ENCODE data around the gene C10orf71. TPM values are rescaled to one million over a fixed set of nuclear protein-coding genes. Genes with fewer than 3 reads are reported as not detected.

Gene C10orf71
- total RNA-seq, 2 donors from 2014 or later: 0.15 TPM; not detected in 1

- H3K4me3 Mint-ChIP-seq: no peak overlapping the region
These were observed 13.4 kb downstream of the C10orf71 start for GRCh38 chr10:49312246-49312869.

GRCh38 chr10:49313501-49314070 is 14.6 kb downstream of the C10orf71 start:
- H3K9ac ChIP-seq (ENCODE audit: extremely low read depth, low read length, poor library complexity, severe bottlenecking): no peak overlapping the region
- no peaks in the 10 kb centered on the region for H3K36me3 Mint-ChIP-seq (ENCODE audit: low read depth)
- TF ChIP-seq CTCF (conservative IDR thresholded peaks at IDR 0.05): no peak
- no peak for DNase-seq
- H3K9me3 Mint-ChIP-seq: no peaks in the 10 kb centered on the region
- no peaks in the 10 kb centered on the region for H3K27me3 ChIP-seq (ENCODE audit: control insufficient read depth, insufficient read depth, low read length, poor library complexity, severe bottlenecking)
- no peak overlapping the region for H3K4me3 ChIP-seq (ENCODE audit: low read length)
- no peaks in the 10 kb centered on the region for H3K27me3 Mint-ChIP-seq (ENCODE audit: insufficient read depth)
- no peaks in the 10 kb centered on the region for H3K4me1 Mint-ChIP-seq
- no peak overlapping the region for H3K4me3 Mint-ChIP-seq
- H3K27ac Mint-ChIP-seq: no peak overlapping the region
- 91 to 96% methylated on average over 9 to 11 of the region's 11 CpGs for WGBS, 2 experiments (ENCODE audit: insufficient coverage in 1 of 2, insufficient read length in 1 of 2)
- H3K9me3 ChIP-seq (ENCODE audit: control insufficient read depth, low read length): no peaks in the 10 kb centered on the region
- no peaks in the 10 kb centered on the region for H3K4me1 ChIP-seq (ENCODE audit: control insufficient read depth, insufficient read depth, low read length)
- H3K27ac ChIP-seq (ENCODE audit: low read depth, low read length): no peak overlapping the region
- no peaks in the 10 kb centered on the region for H3K36me3 ChIP-seq (ENCODE audit: control insufficient read depth, insufficient read depth, low read length)

More at GRCh38 chr10:49312246-49312869, 13.4 kb downstream of the C10orf71 start:
- Histone ChIP-seq H3K4me1 (ENCODE audit: control insufficient read depth, insufficient read depth, low read length) (no peaks in the 10 kb centered on the region), H3K27ac (ENCODE audit: low read depth, low read length) (no peak overlapping the region), H3K4me3 (ENCODE audit: low read length) (no peak overlapping the region), H3K9me3 (ENCODE audit: control insufficient read depth, low read length) (no peaks in the 10 kb centered on the region), H3K36me3 (ENCODE audit: control insufficient read depth, insufficient read depth, low read length) (no peaks in the 10 kb centered on the region), H3K9ac (ENCODE audit: extremely low read depth, low read length, poor library complexity, severe bottlenecking) (no peak overlapping the region), H3K27me3 (ENCODE audit: control insufficient read depth, insufficient read depth, low read length, poor library complexity, severe bottlenecking) (no peaks in the 10 kb centered on the region)
- no peaks in the 10 kb centered on the region for H3K36me3 Mint-ChIP-seq (ENCODE audit: low read depth)
- no peak overlapping the region for H3K27ac Mint-ChIP-seq
- H3K4me1 Mint-ChIP-seq: no peaks in the 10 kb centered on the region
- DNase-seq: no peak
- no peak for TF ChIP-seq CTCF (conservative IDR thresholded peaks at IDR 0.05)
- no peaks in the 10 kb centered on the region for H3K27me3 Mint-ChIP-seq (ENCODE audit: insufficient read depth)
- 84 to 92% methylated on average over 2 to 7 of the region's 7 CpGs for WGBS, 2 experiments (ENCODE audit: insufficient coverage in 1 of 2, insufficient read length in 1 of 2)
- no peaks in the 10 kb centered on the region for H3K9me3 Mint-ChIP-seq

GRCh38 chr10:49314806-49315205 is 15.8 kb downstream of the C10orf71 start:
- 67 to 94% methylated on average over 3 to 5 of the region's 5 CpGs for WGBS, 2 experiments (ENCODE audit: insufficient coverage in 1 of 2, insufficient read length in 1 of 2)
- H3K4me1 ChIP-seq (ENCODE audit: control insufficient read depth, insufficient read depth, low read length): no peaks in the 10 kb centered on the region
- no peak for TF ChIP-seq CTCF (conservative IDR thresholded peaks at IDR 0.05)
- H3K27ac ChIP-seq (ENCODE audit: low read depth, low read length): no peak overlapping the region
- no peak overlapping the region for H3K4me3 Mint-ChIP-seq
- no peak for DNase-seq
- no peaks in the 10 kb centered on the region for H3K9me3 Mint-ChIP-seq
- H3K4me1 Mint-ChIP-seq: no peaks in the 10 kb centered on the region
- no peaks in the 10 kb centered on the region for H3K27me3 Mint-ChIP-seq (ENCODE audit: insufficient read depth)
- H3K9me3 ChIP-seq (ENCODE audit: control insufficient read depth, low read length): no peaks in the 10 kb centered on the region
- no peaks in the 10 kb centered on the region for H3K36me3 ChIP-seq (ENCODE audit: control insufficient read depth, insufficient read depth, low read length)
- H3K36me3 Mint-ChIP-seq (ENCODE audit: low read depth): no peaks in the 10 kb centered on the region
- H3K27me3 ChIP-seq (ENCODE audit: control insufficient read depth, insufficient read depth, low read length, poor library complexity, severe bottlenecking): no peaks in the 10 kb centered on the region
- H3K4me3 ChIP-seq (ENCODE audit: low read length): no peak overlapping the region
- no peak overlapping the region for H3K9ac ChIP-seq (ENCODE audit: extremely low read depth, low read length, poor library complexity, severe bottlenecking)
- no peak overlapping the region for H3K27ac Mint-ChIP-seq

Data from endodermal cell (in vitro differentiated cells).